ENCODE measurements around the gene THY1.

GRCh38 chr11:119396835-119397234 lies 26.1 kb downstream of the THY1 start:
- TF ChIP-seq CTCF (IDR thresholded peaks at IDR 0.05) (no peak), POLR2A (IDR thresholded peaks at IDR 0.05) (no peak)

All from Peyer's patch (tissue), 4 donors.